Neural cell (in vitro differentiated cells): ENCODE measurements around the gene TACC2. TPM values are rescaled to one million over a fixed set of nuclear protein-coding genes. Genes with fewer than 3 reads are reported as not detected.

ENCODE experiments used
- H2AFZ ChIP-seq: fragments of 200-600, 300-800 bp; sonication (generic), shearing (Covaris generic); 2 replicates; pipeline ENCODE4 v1.6.0; 2014; ENCODE audit warnings: low read depth, mild to moderate bottlenecking, antibody characterized with exemption, low read length, moderate library complexity
- H3F3A ChIP-seq: fragments of 200-600 bp; shearing (Covaris generic); 2 replicates; pipeline ENCODE4 v1.6.1; 2016; ENCODE audit warnings: mild to moderate bottlenecking, moderate library complexity, mixed read lengths, antibody characterized with exemption, low read length; ENCODE audit not compliant: insufficient read depth, poor library complexity, severe bottlenecking
- H3K27ac ChIP-seq: fragments of 200-600, 300-800 bp; sonication (generic), shearing (Covaris generic); 2 replicates; pipeline ENCODE4 v1.5.1; 2014; ENCODE audit warnings: mild to moderate bottlenecking, low read length, moderate library complexity
- H3K27me3 ChIP-seq: fragments of 300-800, 200-600 bp; sonication (generic), shearing (Covaris generic); 2 replicates; pipeline ENCODE4 v1.6.0; 2014; ENCODE audit warnings: mild to moderate bottlenecking, low read depth, low read length, moderate library complexity; ENCODE audit not compliant: insufficient read depth
- H3K36me3 ChIP-seq: fragments of 300-800, 200-600 bp; sonication (generic), shearing (Covaris generic); 2 replicates; pipeline ENCODE4 v1.5.1; 2014; ENCODE audit warnings: mild to moderate bottlenecking, antibody characterized with exemption, low read length, moderate library complexity; ENCODE audit not compliant: insufficient read depth
- H3K4me2 ChIP-seq: fragments of 300-800, 200-600 bp; sonication (generic), shearing (Covaris generic); 2 replicates; pipeline ENCODE4 v1.6.0; 2014; ENCODE audit warnings: mild to moderate bottlenecking, low read length
- H3K4me3 ChIP-seq: fragments of 300-800, 200-600 bp; sonication (generic), shearing (Covaris generic); 2 replicates; pipeline ENCODE4 v1.5.1; 2014; ENCODE audit warnings: mild to moderate bottlenecking, low read length, moderate library complexity
- H3K79me2 ChIP-seq: fragments of 200-600 bp; shearing (Covaris generic); replicated peaks from 2 replicates; pipeline ENCODE4 v1.6.0; 2014; ENCODE audit warnings: mild to moderate bottlenecking, low read length, moderate library complexity; ENCODE audit not compliant: insufficient read depth
- H3K9ac ChIP-seq: fragments of 300-800, 200-600 bp; sonication (generic), shearing (Covaris generic); 2 replicates; pipeline ENCODE4 v1.6.1; 2016; ENCODE audit warnings: mild to moderate bottlenecking, low read length, mixed read lengths
- H3K9me2 ChIP-seq: fragments of 200-600 bp; shearing (Covaris generic); 2 replicates; pipeline ENCODE4 v1.6.1; 2016; ENCODE audit warnings: mild to moderate bottlenecking, low read length, mixed read lengths; ENCODE audit not compliant: insufficient read depth
- H3K9me3 ChIP-seq: fragments of 200-600, 300-800 bp; sonication (generic), shearing (Covaris generic); 2 replicates; pipeline ENCODE4 v1.6.1; 2016; ENCODE audit warnings: mild to moderate bottlenecking, mixed run types, low read length, moderate library complexity, mixed read lengths
- H4K20me1 ChIP-seq: fragments of 200-600 bp; shearing (Covaris generic); 2 replicates; pipeline ENCODE4 v1.6.1; 2016; ENCODE audit warnings: mild to moderate bottlenecking, mixed run types; ENCODE audit not compliant: insufficient read depth
- CTCF ChIP-seq: fragments of 450-650 bp; IDR thresholded peaks from 2 replicates; pipeline ENCODE4 v1.5.1; 2014; ENCODE audit warnings: antibody characterized with exemption, mild to moderate bottlenecking, moderate library complexity; ENCODE audit not compliant: poor library complexity, severe bottlenecking
- EP300 ChIP-seq: fragments of 450-650 bp; conservative IDR thresholded peaks from 2 replicates; pipeline ENCODE4 v1.6.1; 2014; ENCODE audit warnings: antibody characterized with exemption, mild to moderate bottlenecking, moderate library complexity; ENCODE audit not compliant: poor library complexity, severe bottlenecking
- EZH2 ChIP-seq: fragments of 200-600, 300-800 bp; shearing (Covaris generic), sonication (generic); IDR thresholded peaks from 2 replicates; pipeline ENCODE4 v1.6.1; 2014; ENCODE audit warnings: antibody characterized with exemption, low read length, borderline replicate concordance, mild to moderate bottlenecking; ENCODE audit not compliant: insufficient read depth, poor library complexity, severe bottlenecking
- MXI1 ChIP-seq: fragments of 450-650 bp; conservative IDR thresholded peaks from 2 replicates; pipeline ENCODE4 v1.6.1; 2014; ENCODE audit warnings: antibody characterized with exemption, mild to moderate bottlenecking; ENCODE audit not compliant: poor library complexity, severe bottlenecking
- POLR2AphosphoS5 ChIP-seq: IDR thresholded peaks from 2 replicates; pipeline ENCODE4 v1.6.1; 2012
- RAD21 ChIP-seq: fragments of 450-650 bp; conservative IDR thresholded peaks from 2 replicates; pipeline ENCODE4 v1.6.1; 2014; ENCODE audit warnings: antibody characterized with exemption, mild to moderate bottlenecking, moderate library complexity
- SMC3 ChIP-seq: fragments of 450-650 bp; conservative IDR thresholded peaks from 2 replicates; pipeline ENCODE4 v1.6.1; 2014; ENCODE audit warnings: antibody characterized with exemption, mild to moderate bottlenecking, moderate library complexity; ENCODE audit not compliant: poor library complexity
- TAF1 ChIP-seq: IDR thresholded peaks from 2 replicates; pipeline ENCODE4 v1.6.1; 2012; ENCODE audit warnings: low read depth
- polyA plus RNA-seq: library from polyadenylated mRNA; depleted of rRNA; stranded (reverse); fragments of >200 nt; gene quantifications from 2 replicates; pipeline ENCODE4 v1.2.3, GENCODE V29; 2014
- TF ChIP-seq, protein P1 (sequence below): IDR thresholded peaks from 2 replicates; pipeline ENCODE4 v1.6.1; 2012; ENCODE audit warnings: borderline replicate concordance

The TACC2 gene
- polyA plus RNA-seq, 1 donor from 2014 or later, result 17.6 TPM

- H3K36me3 ChIP-seq, result no peaks in the 10 kb centered on the region
- no peaks in the 10 kb centered on the region for H3F3A ChIP-seq
- no peak overlapping the region for H3K9ac ChIP-seq
- H3K9me2 ChIP-seq, result no peaks in the 10 kb centered on the region
- no peak overlapping the region for H2AFZ ChIP-seq
- H3K27me3 ChIP-seq, result no peaks in the 10 kb centered on the region
- H3K79me2 ChIP-seq, result no peaks in the 10 kb centered on the region
- no peak overlapping the region for H3K27ac ChIP-seq
- no peak for TF ChIP-seq EP300
- no peak for TF ChIP-seq RAD21
- TF ChIP-seq TAF1, result no peak
- no peak for TF ChIP-seq MXI1
- TF ChIP-seq EZH2, result no peak
- TF ChIP-seq CTCF, result no peak
- TF ChIP-seq, protein P1, sequence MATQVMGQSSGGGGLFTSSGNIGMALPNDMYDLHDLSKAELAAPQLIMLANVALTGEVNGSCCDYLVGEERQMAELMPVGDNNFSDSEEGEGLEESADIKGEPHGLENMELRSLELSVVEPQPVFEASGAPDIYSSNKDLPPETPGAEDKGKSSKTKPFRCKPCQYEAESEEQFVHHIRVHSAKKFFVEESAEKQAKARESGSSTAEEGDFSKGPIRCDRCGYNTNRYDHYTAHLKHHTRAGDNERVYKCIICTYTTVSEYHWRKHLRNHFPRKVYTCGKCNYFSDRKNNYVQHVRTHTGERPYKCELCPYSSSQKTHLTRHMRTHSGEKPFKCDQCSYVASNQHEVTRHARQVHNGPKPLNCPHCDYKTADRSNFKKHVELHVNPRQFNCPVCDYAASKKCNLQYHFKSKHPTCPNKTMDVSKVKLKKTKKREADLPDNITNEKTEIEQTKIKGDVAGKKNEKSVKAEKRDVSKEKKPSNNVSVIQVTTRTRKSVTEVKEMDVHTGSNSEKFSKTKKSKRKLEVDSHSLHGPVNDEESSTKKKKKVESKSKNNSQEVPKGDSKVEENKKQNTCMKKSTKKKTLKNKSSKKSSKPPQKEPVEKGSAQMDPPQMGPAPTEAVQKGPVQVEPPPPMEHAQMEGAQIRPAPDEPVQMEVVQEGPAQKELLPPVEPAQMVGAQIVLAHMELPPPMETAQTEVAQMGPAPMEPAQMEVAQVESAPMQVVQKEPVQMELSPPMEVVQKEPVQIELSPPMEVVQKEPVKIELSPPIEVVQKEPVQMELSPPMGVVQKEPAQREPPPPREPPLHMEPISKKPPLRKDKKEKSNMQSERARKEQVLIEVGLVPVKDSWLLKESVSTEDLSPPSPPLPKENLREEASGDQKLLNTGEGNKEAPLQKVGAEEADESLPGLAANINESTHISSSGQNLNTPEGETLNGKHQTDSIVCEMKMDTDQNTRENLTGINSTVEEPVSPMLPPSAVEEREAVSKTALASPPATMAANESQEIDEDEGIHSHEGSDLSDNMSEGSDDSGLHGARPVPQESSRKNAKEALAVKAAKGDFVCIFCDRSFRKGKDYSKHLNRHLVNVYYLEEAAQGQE, result no peak
- TF ChIP-seq POLR2AphosphoS5, result no peak
- TF ChIP-seq SMC3, result no peak
- no peaks in the 10 kb centered on the region for H3K9me3 ChIP-seq
- no peak overlapping the region for H3K4me2 ChIP-seq
- no peaks in the 10 kb centered on the region for H4K20me1 ChIP-seq
- no peak overlapping the region for H3K4me3 ChIP-seq
Observed at GRCh38 chr10:122245897-122246296, 256.9 kb downstream of the TACC2 start.

GRCh38 chr10:122246830-122247520, 258.0 kb downstream of the TACC2 start:
- H3F3A ChIP-seq, result no peaks in the 10 kb centered on the region
- H3K36me3 ChIP-seq, result no peaks in the 10 kb centered on the region
- no peaks in the 10 kb centered on the region for H4K20me1 ChIP-seq

More at GRCh38 chr10:122246830-122247520, 258.0 kb downstream of the TACC2 start:
- H3K27me3 ChIP-seq, result no peaks in the 10 kb centered on the region
- TF ChIP-seq CTCF, result no peak
- no peak for TF ChIP-seq EZH2
- no peak for TF ChIP-seq POLR2AphosphoS5
- TF ChIP-seq EP300, result no peak
- no peak for TF ChIP-seq TAF1
- TF ChIP-seq RAD21, result no peak
- TF ChIP-seq, protein P1, result no peak
- TF ChIP-seq SMC3, result no peak
- no peak for TF ChIP-seq MXI1
- H2AFZ ChIP-seq, result no peak overlapping the region
- no peak overlapping the region for H3K4me3 ChIP-seq
- no peaks in the 10 kb centered on the region for H3K9me3 ChIP-seq
- H3K79me2 ChIP-seq, result no peaks in the 10 kb centered on the region
- no peak overlapping the region for H3K4me2 ChIP-seq
- H3K9ac ChIP-seq, result no peak overlapping the region
- no peak overlapping the region for H3K27ac ChIP-seq
- no peaks in the 10 kb centered on the region for H3K9me2 ChIP-seq
